ENCODE data around the gene MYO16.

DNA sequence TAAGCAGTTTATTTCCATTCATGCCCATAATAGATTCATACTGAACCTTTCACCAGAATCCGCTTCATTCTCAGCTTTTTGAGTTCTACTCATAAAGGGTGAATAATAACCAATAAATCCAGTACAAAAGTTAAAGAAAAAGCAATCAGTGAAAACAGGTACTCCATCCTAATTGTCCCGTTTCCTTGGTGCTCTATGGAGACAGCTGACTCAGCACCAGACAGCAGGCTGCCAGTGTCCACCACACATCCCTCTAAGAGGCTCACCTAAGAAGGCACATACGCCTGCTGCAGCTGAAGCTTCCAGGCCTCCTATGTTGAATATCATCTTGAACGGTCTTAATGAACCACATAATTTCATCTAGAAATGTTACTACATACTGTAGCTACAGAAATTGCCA, 27.3 kb downstream of the MYO16 start:
- TF ChIP-seq, protein P1, sequence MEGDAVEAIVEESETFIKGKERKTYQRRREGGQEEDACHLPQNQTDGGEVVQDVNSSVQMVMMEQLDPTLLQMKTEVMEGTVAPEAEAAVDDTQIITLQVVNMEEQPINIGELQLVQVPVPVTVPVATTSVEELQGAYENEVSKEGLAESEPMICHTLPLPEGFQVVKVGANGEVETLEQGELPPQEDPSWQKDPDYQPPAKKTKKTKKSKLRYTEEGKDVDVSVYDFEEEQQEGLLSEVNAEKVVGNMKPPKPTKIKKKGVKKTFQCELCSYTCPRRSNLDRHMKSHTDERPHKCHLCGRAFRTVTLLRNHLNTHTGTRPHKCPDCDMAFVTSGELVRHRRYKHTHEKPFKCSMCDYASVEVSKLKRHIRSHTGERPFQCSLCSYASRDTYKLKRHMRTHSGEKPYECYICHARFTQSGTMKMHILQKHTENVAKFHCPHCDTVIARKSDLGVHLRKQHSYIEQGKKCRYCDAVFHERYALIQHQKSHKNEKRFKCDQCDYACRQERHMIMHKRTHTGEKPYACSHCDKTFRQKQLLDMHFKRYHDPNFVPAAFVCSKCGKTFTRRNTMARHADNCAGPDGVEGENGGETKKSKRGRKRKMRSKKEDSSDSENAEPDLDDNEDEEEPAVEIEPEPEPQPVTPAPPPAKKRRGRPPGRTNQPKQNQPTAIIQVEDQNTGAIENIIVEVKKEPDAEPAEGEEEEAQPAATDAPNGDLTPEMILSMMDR (IDR thresholded peaks at IDR 0.05; ENCODE audit: poor library complexity), result no peak
- no peak for TF ChIP-seq EZH2 (IDR thresholded peaks at IDR 0.05; ENCODE audit: borderline replicate concordance)

Data from hepatocyte (in vitro differentiated cells).